Testis (tissue), 2 donors: ENCODE measurements around the gene CFAP299.

Experiments used
- POLR2A ChIP-seq: fragments of 450-650 bp; IDR thresholded peaks from one replicate; pipeline ENCODE4 v1.6.1; 2017; ENCODE audit warnings: antibody characterized with exemption, mild to moderate bottlenecking, moderate library complexity
- TF ChIP-seq, protein P1 (sequence below), 3 experiments: fragments of 450-650 bp in 2 of 3; fragments of 200-600 bp in 1 of 3; sonication (generic) in 1 of 3; IDR thresholded peaks; one replicate each; pipeline ENCODE4 v1.5.1; 2016 to 2019; ENCODE audit warnings: antibody characterized with exemption in 3 of 3, mild to moderate bottlenecking in 2 of 3, moderate library complexity in 1 of 3

DNA sequence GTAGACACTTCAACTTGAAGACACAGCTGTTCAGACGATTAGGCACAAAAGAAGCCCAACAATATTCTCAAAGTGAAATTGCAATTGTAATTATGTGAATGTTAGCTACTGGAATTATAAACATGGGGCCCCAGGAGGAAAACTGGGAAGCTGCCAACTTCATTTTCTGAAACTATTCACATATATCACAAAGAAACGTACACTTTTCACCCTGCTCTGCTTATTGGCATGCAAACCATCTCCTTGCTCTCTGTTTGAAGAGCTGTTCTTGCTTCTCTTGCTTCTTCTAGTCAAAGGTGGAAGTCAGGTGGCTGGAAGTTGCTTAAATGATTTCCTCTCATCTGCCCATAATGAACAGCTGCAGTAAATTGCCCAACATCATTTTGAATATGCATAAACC is 320.1 kb downstream of the CFAP299 start:
- TF ChIP-seq, protein P1, sequence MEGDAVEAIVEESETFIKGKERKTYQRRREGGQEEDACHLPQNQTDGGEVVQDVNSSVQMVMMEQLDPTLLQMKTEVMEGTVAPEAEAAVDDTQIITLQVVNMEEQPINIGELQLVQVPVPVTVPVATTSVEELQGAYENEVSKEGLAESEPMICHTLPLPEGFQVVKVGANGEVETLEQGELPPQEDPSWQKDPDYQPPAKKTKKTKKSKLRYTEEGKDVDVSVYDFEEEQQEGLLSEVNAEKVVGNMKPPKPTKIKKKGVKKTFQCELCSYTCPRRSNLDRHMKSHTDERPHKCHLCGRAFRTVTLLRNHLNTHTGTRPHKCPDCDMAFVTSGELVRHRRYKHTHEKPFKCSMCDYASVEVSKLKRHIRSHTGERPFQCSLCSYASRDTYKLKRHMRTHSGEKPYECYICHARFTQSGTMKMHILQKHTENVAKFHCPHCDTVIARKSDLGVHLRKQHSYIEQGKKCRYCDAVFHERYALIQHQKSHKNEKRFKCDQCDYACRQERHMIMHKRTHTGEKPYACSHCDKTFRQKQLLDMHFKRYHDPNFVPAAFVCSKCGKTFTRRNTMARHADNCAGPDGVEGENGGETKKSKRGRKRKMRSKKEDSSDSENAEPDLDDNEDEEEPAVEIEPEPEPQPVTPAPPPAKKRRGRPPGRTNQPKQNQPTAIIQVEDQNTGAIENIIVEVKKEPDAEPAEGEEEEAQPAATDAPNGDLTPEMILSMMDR (IDR thresholded peaks at IDR 0.05), result no peak
- TF ChIP-seq POLR2A, result no peak
